Lung (tissue), 12 donors: ENCODE results near the gene NOTCH3. TPM values are rescaled to one million over a fixed set of nuclear protein-coding genes. Genes with fewer than 3 reads are reported as not detected.

Experiments used
- ATAC-seq: fragments of 200-7000 bp; cut with Tn5 transposase; one replicate; pipeline ENCODE4 v1.9.1; 2020; ENCODE audit warnings: moderate number of reproducible peaks; ENCODE audit not compliant: insufficient read depth, low FRiP score
- DNase-seq, 3 donors: peaks; one replicate each; pipeline ENCODE4 v3.0.0-alpha.2; 2013 to 2017
- H3K27ac ChIP-seq, 2 donors: one replicate each; pipeline ENCODE4 v1.5.1; 2013; ENCODE audit warnings: mild to moderate bottlenecking in 2 of 2, moderate library complexity in 2 of 2, control low read depth in 1 of 2, inconsistent platforms in 1 of 2, low read depth in 1 of 2, low read length in 1 of 2
- H3K27me3 ChIP-seq, 3 donors: one replicate each; pipeline ENCODE4 v1.5.1; 2013; ENCODE audit warnings: low read length in 2 of 3; ENCODE audit not compliant: control insufficient read depth in 3 of 3, insufficient read depth in 3 of 3
- H3K36me3 ChIP-seq, 4 donors: one replicate each; pipeline ENCODE4 v1.5.1; 2013; ENCODE audit warnings: low read length in 4 of 4, mild to moderate bottlenecking in 1 of 4, moderate library complexity in 1 of 4; ENCODE audit not compliant: control insufficient read depth in 4 of 4, insufficient read depth in 4 of 4
- H3K4me1 ChIP-seq, 5 donors: one replicate each; pipeline ENCODE4 v1.5.1; 2013; ENCODE audit warnings: low read length in 5 of 5, mild to moderate bottlenecking in 2 of 5, moderate library complexity in 1 of 5; ENCODE audit not compliant: control insufficient read depth in 5 of 5, insufficient read depth in 5 of 5
- H3K4me3 ChIP-seq: one replicate; pipeline ENCODE4 v1.5.1; 2013; ENCODE audit warnings: mild to moderate bottlenecking, control low read depth, moderate library complexity
- H3K9ac ChIP-seq, 2 donors: one replicate each; pipeline ENCODE4 v1.5.1; 2013; ENCODE audit warnings: low read length in 2 of 2, control low read depth in 1 of 2; ENCODE audit not compliant: insufficient read depth in 1 of 2
- H3K9me3 ChIP-seq, 4 donors: one replicate each; pipeline ENCODE4 v1.5.1; 2013; ENCODE audit warnings: low read length in 3 of 4, mild to moderate bottlenecking in 1 of 4, moderate library complexity in 1 of 4; ENCODE audit not compliant: control insufficient read depth in 4 of 4, insufficient read depth in 3 of 4
- CTCF ChIP-seq: IDR thresholded peaks from 2 replicates; pipeline ENCODE4 v1.5.1; 2012; ENCODE audit warnings: mild to moderate bottlenecking; ENCODE audit errors: control extremely low read depth, extremely low read depth
- WGBS, 2 donors: extraction: QIAGEN DNeasy Blood & Tissue Kit; methylation state at CpG; one replicate each; pipeline ENCODE4 v1.1.7; 2013; 5-methylcytosine and 5-hydroxymethylcytosine counted together
- polyA plus RNA-seq, 2 donors: library from polyadenylated mRNA; stranded (reverse); fragments of 200-250 nt; gene quantifications; one replicate each; pipeline ENCODE4 v1.2.1, GENCODE V29; 2013
- total RNA-seq, 2 donors: library from RNA; depleted of rRNA in 1 of 2; stranded (reverse); fragments of >200 nt in 1 of 2; gene quantifications; one replicate each; pipeline ENCODE4 v1.2.1, GENCODE V29; 2014 to 2021
- donor health status: control.
- donor health status: control.
- donor health status: Bipolar disorder and iron deficiency.
- donor health status: healthy.
- donor health status: DM: yes; HTN: yes; CAD: no.

The NOTCH3 gene
- total and polyA plus RNA-seq, 4 donors, result 13.1 to 81.7 (median 43.1) TPM

GRCh38 chr19:15191982-15192381 lies 8.8 kb downstream of the NOTCH3 start:
- peaks cover 0 to 10% (median 3%) of the 10 kb centered on the region in 5 donors for H3K4me1 ChIP-seq
- no peaks in the 10 kb centered on the region for H3K9me3 ChIP-seq
- no peak for TF ChIP-seq CTCF
- no peak overlapping the region for H3K9ac ChIP-seq
- DNase-seq (no peak), ATAC-seq (no peak)
- no peak overlapping the region for H3K27ac ChIP-seq
- 96 to 97% methylated on average over 18 of the region's 18 CpGs for WGBS, 2 donors
- no peaks in the 10 kb centered on the region for H3K27me3 ChIP-seq
- H3K36me3 ChIP-seq, result peaks cover 0 to 35% (median 17%) of the 10 kb centered on the region in 4 donors
- no peak overlapping the region for H3K4me3 ChIP-seq

- ATAC-seq, result no peak
- no peak overlapping the region for H3K4me3 ChIP-seq
- H3K27me3 ChIP-seq, result no peaks in the 10 kb centered on the region
- peaks cover 0 to 6% (median 3%) of the 10 kb centered on the region in 5 donors for H3K4me1 ChIP-seq
- no peak overlapping the region for H3K9ac ChIP-seq
- no peak overlapping the region for H3K27ac ChIP-seq
- no peak for DNase-seq
- TF ChIP-seq CTCF, result no peak
- peaks cover 0 to 40% (median 17%) of the 10 kb centered on the region in 4 donors for H3K36me3 ChIP-seq
- no peaks in the 10 kb centered on the region for H3K9me3 ChIP-seq
- WGBS, 2 donors, result 93 to 98% methylated on average over 18 of the region's 18 CpGs
Observed at GRCh38 chr19:15191514-15191913, 9.3 kb downstream of the NOTCH3 start.

- no peak overlapping the region for H3K27ac ChIP-seq
- no peaks in the 10 kb centered on the region for H3K27me3 ChIP-seq
- H3K36me3 ChIP-seq, result peaks cover 0 to 47% (median 22%) of the 10 kb centered on the region in 4 donors
- no peak overlapping the region for H3K9ac ChIP-seq
- ATAC-seq, result no peak
- no peak for TF ChIP-seq CTCF
- no peak overlapping the region for H3K4me3 ChIP-seq
- 92 to 93% methylated on average over 24 of the region's 24 CpGs for WGBS, 2 donors
- DNase-seq, result no peak
- H3K9me3 ChIP-seq, result no peaks in the 10 kb centered on the region
- H3K4me1 ChIP-seq, result no peaks in the 10 kb centered on the region
Observed at GRCh38 chr19:15188851-15189250, 11.9 kb downstream of the NOTCH3 start.
